ENCODE measurements around the gene CBX1. TPM values are rescaled to one million over a fixed set of nuclear protein-coding genes. Genes with fewer than 3 reads are reported as not detected.

The CBX1 gene
- total and polyA plus RNA-seq, 2 of the 13 experiments (the other 11 are each of a cell fraction or from before 2014, with no cell fraction given), result 17.8 to 108 TPM

- FAIRE-seq (no peak), DNase-seq (ENCODE audit: low spot score) (no peak), ATAC-seq (no peak)
- H3K4me3 ChIP-seq (replicated peaks in 1 of 3; ENCODE audit: insufficient read depth in 1 of 3, low read depth in 2 of 3, low read length in 3 of 3), result no peak overlapping the region
- no peak overlapping the region for H3K4me2 ChIP-seq (ENCODE audit: low read depth, low read length)
- H3K36me3 ChIP-seq (replicated peaks in 1 of 2; ENCODE audit: control insufficient read depth in 1 of 2, insufficient read depth in 2 of 2, low read length in 2 of 2), result no peaks in the 10 kb centered on the region
- 55% methylated on average over 7 of the region's 7 CpGs for WGBS (ENCODE audit: low lambda C conversion rate)
- ChIA-PET POLR2A (interaction anchor here (0.6 kb wide), 1 partner anchor 869 kb away, joined by 3 read pairs; no protein-coding TSS in a partner anchor), CTCF (ENCODE audit: low intra/inter-chr PET ratio, low total read pairs) (no interaction called here)
- no TSS peak for BruUV-seq (replicated peaks)
- TF ChIP-seq MAFK (conservative IDR thresholded peaks at IDR 0.05 in 1 of 2, IDR thresholded peaks at IDR 0.05 in 1 of 2; ENCODE audit: low read length in 2 of 2) (peak in 1 of 2 experiments; percentile 20; a peak in 1 of 4 replicates), HNF1B (CRISPR knock-in tag; IDR thresholded peaks at IDR 0.05) (no peak), HNRNPH1 (optimal IDR thresholded peaks at IDR 0.05; ENCODE audit: low read depth, low read length) (no peak), ZNF460 (CRISPR knock-in tag; IDR thresholded peaks at IDR 0.05; ENCODE audit: borderline replicate concordance) (peak; percentile 76), ATM (IDR thresholded peaks at IDR 0.05; ENCODE audit: borderline replicate concordance) (no peak), ZMYM4 (CRISPR knock-in tag; IDR thresholded peaks at IDR 0.05) (no peak)
- peaks cover 26% of the 10 kb centered on the region for H3K4me1 ChIP-seq (ENCODE audit: insufficient read depth, low read length)
- no peak overlapping the region for H3K27ac ChIP-seq (ENCODE audit: extremely low read length, insufficient read depth, low read length)
- H3K9me3 ChIP-seq (ENCODE audit: low read length), result no peaks in the 10 kb centered on the region
- H2AFZ ChIP-seq (ENCODE audit: low read length), result no peak overlapping the region
- H4K20me1 ChIP-seq (ENCODE audit: insufficient read depth, low read length), result no peaks in the 10 kb centered on the region
- peaks cover 24% of the 10 kb centered on the region for H3K79me2 ChIP-seq (ENCODE audit: insufficient read depth, low read length)
- in situ Hi-C loops (cut with HindIII; ENCODE audit: extremely low pct_ligation_motif_present, low pct_unique_long_range_greater_than_20kb), result no loop called here
- H3K9ac ChIP-seq (ENCODE audit: insufficient read depth, low read depth, low read length), result no peak overlapping the region
- intact Hi-C loops (cut with micrococcal nuclease; ENCODE audit: unreplicated experiment), result no loop called here
- no peaks in the 10 kb centered on the region; a peak in 2 of 5 replicates for H3K27me3 ChIP-seq (ENCODE audit: control insufficient read depth in 1 of 2, insufficient read depth in 2 of 2, low read length in 2 of 2)
These were observed 3.2 kb upstream of the CBX1 start for GRCh38 chr17:48104440-48104839.
